HG02840 (cell line): ENCODE data around the gene AHDC1.
"Not testable (repeated sequence)": the region's sequence is repeated elsewhere in the genome, so short reads cannot be mapped to it uniquely, and the experiment has no call there.

Experiments
- ATAC-seq: cut with Tn5 transposase; IDR thresholded peaks from one replicate; pipeline ENCODE4 v1.9.1; 2021; ENCODE audit warnings: mild to moderate bottlenecking, moderate library complexity, moderate number of reproducible peaks; ENCODE audit not compliant: unreplicated experiment, low FRiP score

AHDC1 gene

GRCh38 chr1:27633640-27634176, 29.8 kb upstream of the AHDC1 start:
- ATAC-seq = no peak

- ATAC-seq = no peak
These were observed 29.3 kb upstream of the AHDC1 start for GRCh38 chr1:27633298-27633610.

GRCh38 chr1:27632387-27633297, 28.7 kb upstream of the AHDC1 start:
- ATAC-seq = peak; percentile 43

GRCh38 chr1:27630859-27631491, 27.0 kb upstream of the AHDC1 start:
- ATAC-seq = no peak

- ATAC-seq = no peak
These were observed 24.8 kb upstream of the AHDC1 start for GRCh38 chr1:27628712-27629111.

GRCh38 chr1:27627733-27628132, 23.8 kb upstream of the AHDC1 start:
- ATAC-seq = not testable (repeated sequence)

- no peak for ATAC-seq
These were observed 23.1 kb upstream of the AHDC1 start for GRCh38 chr1:27627061-27627460.

- ATAC-seq = no peak
These were observed 22.3 kb upstream of the AHDC1 start for GRCh38 chr1:27626031-27626935.

- ATAC-seq = no peak
These were observed 20.7 kb upstream of the AHDC1 start for GRCh38 chr1:27624467-27625178.

- no peak for ATAC-seq
These were observed 19.6 kb upstream of the AHDC1 start for GRCh38 chr1:27623327-27624212.

- ATAC-seq = no peak
These were observed 18.9 kb upstream of the AHDC1 start for GRCh38 chr1:27622828-27623227.

- no peak for ATAC-seq
These were observed 17.3 kb upstream of the AHDC1 start for GRCh38 chr1:27621051-27621920.

- not testable (repeated sequence) for ATAC-seq
These were observed 16.0 kb upstream of the AHDC1 start for GRCh38 chr1:27619782-27620438.

GRCh38 chr1:27618341-27619082, 14.6 kb upstream of the AHDC1 start:
- ATAC-seq = no peak

- ATAC-seq = no peak
These were observed 13.5 kb upstream of the AHDC1 start for GRCh38 chr1:27617420-27617819.

- ATAC-seq = no peak
These were observed 12.5 kb upstream of the AHDC1 start for GRCh38 chr1:27616441-27616840.
